Upper lobe of right lung (tissue), 1 donor: ENCODE data around the gene OR4K15. TPM values are rescaled to one million over a fixed set of nuclear protein-coding genes. Genes with fewer than 3 reads are reported as not detected.
"Not testable (repeated sequence)": the region's sequence is repeated elsewhere in the genome, so short reads cannot be mapped to it uniquely, and the experiment has no call there.

Experiments used
- ATAC-seq: fragments of 200-7000 bp; cut with Tn5 transposase; one replicate; pipeline ENCODE4 v1.9.1; 2020; ENCODE audit warnings: mild to moderate bottlenecking, moderate library complexity
- DNase-seq: peaks from one replicate; pipeline ENCODE4 v3.0.0-alpha.2; 2020
- H3K27ac ChIP-seq: fragments of 200-600 bp; one replicate; pipeline ENCODE4 v1.8.0; 2022
- H3K27me3 ChIP-seq: fragments of 200-600 bp; one replicate; pipeline ENCODE4 v1.8.0; 2022; ENCODE audit warnings: mild to moderate bottlenecking
- H3K36me3 ChIP-seq: fragments of 200-600 bp; one replicate; pipeline ENCODE4 v1.8.0; 2022
- H3K4me1 ChIP-seq: fragments of 200-600 bp; one replicate; pipeline ENCODE4 v1.8.0; 2022
- H3K4me3 ChIP-seq: fragments of 200-600 bp; one replicate; pipeline ENCODE4 v1.8.0; 2022; ENCODE audit warnings: mild to moderate bottlenecking
- H3K9me3 ChIP-seq: fragments of 200-600 bp; one replicate; pipeline ENCODE4 v1.8.0; 2022
- CTCF ChIP-seq: fragments of 200-600 bp; IDR thresholded peaks from one replicate; pipeline ENCODE4 v1.8.0; 2022; ENCODE audit warnings: antibody characterized with exemption
- intact Hi-C: fragments of 100-400 bp; cut with DNase I; formaldehyde crosslinking; loops from one replicate; pipeline ENCODE4 v1.11.0; 2022
- long read RNA-seq: library from polyadenylated mRNA; unstranded; transcript quantifications from one replicate; pipeline ENCODE4 v2.0.0, GENCODE V29; 2021
- total RNA-seq: library from RNA; stranded (reverse); fragmentation: NEBNext Ultra II Directional; extraction: Animal tissue kit (Norgen Biotek cat#: 25700); gene quantifications from one replicate; pipeline ENCODE4 v1.2.1, GENCODE V29; 2021
- donor health status: DM: no; HTN: yes; CAD: no; lungs with severe emphysema.

OR4K15 gene
- total RNA-seq, result not detected
- long read RNA-seq, result 0 reads

GRCh38 chr14:19975291-19975690 lies at the start of gene OR4K15:
Gene OR4K15 (plus strand): TSS chr14:19975591. CDS start chr14:19975591, 0 bp downstream.
- H3K27ac ChIP-seq, result no peak within 1 kb of the TSS
- H3K27me3 ChIP-seq, result no peaks in the 10 kb centered on the region
- H3K4me1 ChIP-seq, result no peaks in the 10 kb centered on the region
- no peak for DNase-seq
- H3K36me3 ChIP-seq, result no peaks in the 10 kb centered on the region
- intact Hi-C loops, result no loop called here
- no peak for TF ChIP-seq CTCF
- no peaks in the 10 kb centered on the region for H3K9me3 ChIP-seq
- ATAC-seq, result no peak
- H3K4me3 ChIP-seq, result no peak within 1 kb of the TSS

DNA sequence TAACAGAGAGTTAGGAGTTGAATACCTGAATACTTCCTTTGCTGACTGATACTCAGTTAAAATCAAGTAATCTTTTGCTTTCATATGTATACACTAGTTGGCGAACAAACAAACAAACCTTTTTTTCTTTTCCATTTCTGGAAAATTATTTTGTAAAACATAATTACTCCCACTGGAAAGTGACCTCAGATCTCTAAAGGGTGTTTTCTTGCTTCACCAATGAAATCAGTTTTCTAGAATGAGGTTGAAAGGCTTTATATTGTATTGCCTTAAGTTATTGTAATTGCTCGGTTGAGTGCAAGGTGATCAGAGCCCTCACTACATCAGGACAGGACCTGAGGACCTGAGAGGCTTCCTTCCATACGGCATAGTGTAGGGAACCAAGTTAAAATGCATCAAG lies 44.8 kb upstream of the OR4K15 start, which contains the start of gene OR4K1:
OR4K1 (plus strand) TSS at position 301 of the 400 bp plus-strand sequence. CDS start 4,750 bp downstream, outside the sequence.
- no peaks in the 10 kb centered on the region for H3K36me3 ChIP-seq
- no peak within 1 kb of the TSS for H3K4me3 ChIP-seq
- intact Hi-C loops, result no loop called here
- H3K4me1 ChIP-seq, result no peaks in the 10 kb centered on the region
- no peaks in the 10 kb centered on the region for H3K9me3 ChIP-seq
- TF ChIP-seq CTCF, result no peak
- H3K27me3 ChIP-seq, result no peaks in the 10 kb centered on the region
- DNase-seq, result no peak
- H3K27ac ChIP-seq, result no peak within 1 kb of the TSS
- no peak for ATAC-seq

DNA sequence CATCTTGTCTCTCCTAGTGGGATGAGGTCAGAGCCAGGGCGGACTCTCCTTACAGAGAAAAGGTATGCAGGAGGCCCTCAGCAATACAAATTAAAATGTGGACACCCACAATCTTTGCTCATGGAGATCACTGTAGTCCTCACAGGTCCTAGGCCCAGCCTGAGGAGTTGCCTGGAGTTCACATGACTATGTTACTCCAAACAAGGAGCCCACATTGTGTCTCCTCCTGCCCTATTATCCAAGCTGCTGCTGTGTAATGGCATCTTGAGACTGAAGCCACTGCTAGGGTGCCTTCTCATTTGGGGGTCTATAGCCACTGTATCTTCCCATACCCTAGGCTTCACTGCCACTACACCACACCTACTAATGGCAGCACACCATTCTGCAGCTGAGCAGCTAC lies 33.7 kb upstream of the OR4K15 start:
- Histone ChIP-seq H3K36me3 (no peaks in the 10 kb centered on the region), H3K4me3 (no peak overlapping the region), H3K27me3 (no peaks in the 10 kb centered on the region), H3K4me1 (no peaks in the 10 kb centered on the region), H3K27ac (no peak overlapping the region), H3K9me3 (no peaks in the 10 kb centered on the region)
- TF ChIP-seq CTCF, result no peak
- ATAC-seq (peak; percentile 25), DNase-seq (no peak)
- intact Hi-C loops, result no loop called here

GRCh38 chr14:19947413-19948090 lies 27.8 kb upstream of the OR4K15 start:
- Histone ChIP-seq H3K36me3 (no peaks in the 10 kb centered on the region), H3K27ac (no peak overlapping the region), H3K4me3 (no peak overlapping the region), H3K9me3 (no peaks in the 10 kb centered on the region), H3K4me1 (no peaks in the 10 kb centered on the region), H3K27me3 (no peaks in the 10 kb centered on the region)
- no peak for TF ChIP-seq CTCF
- no peak for ATAC-seq
- DNase-seq, result no peak
- intact Hi-C loops, result no loop called here

GRCh38 chr14:19949218-19949617 lies 26.2 kb upstream of the OR4K15 start:
- H3K27me3 ChIP-seq, result no peaks in the 10 kb centered on the region
- no peak for TF ChIP-seq CTCF
- H3K4me1 ChIP-seq, result no peaks in the 10 kb centered on the region
- H3K4me3 ChIP-seq, result no peak overlapping the region
- no peaks in the 10 kb centered on the region for H3K9me3 ChIP-seq
- no peak for DNase-seq
- H3K27ac ChIP-seq, result no peak overlapping the region
- H3K36me3 ChIP-seq, result no peaks in the 10 kb centered on the region
- intact Hi-C loops, result no loop called here
- no peak for ATAC-seq

DNA sequence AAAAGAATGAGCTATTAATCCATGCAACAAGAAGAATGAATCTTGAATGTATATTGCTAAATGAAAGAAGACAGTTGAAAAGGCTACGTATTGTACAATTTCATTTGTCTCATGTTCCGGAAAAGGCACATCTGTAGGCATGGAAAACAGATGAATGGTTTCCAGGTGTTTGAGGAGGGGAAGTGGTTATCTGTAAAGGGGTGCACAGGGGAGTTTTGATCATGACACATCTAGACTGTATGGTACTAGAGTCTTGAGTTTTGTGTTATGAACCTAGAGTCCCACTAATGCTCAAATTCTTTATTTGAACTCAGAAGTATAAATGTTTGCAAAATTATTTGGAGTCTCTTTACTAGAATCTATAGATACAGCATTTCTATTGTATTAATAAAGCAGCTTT lies 5.7 kb upstream of the OR4K15 start:
- ATAC-seq, intact Hi-C loops, H3K4me1 ChIP-seq, H3K9me3 ChIP-seq, DNase-seq, H3K27ac ChIP-seq, H3K27me3 ChIP-seq, H3K4me3 ChIP-seq, H3K36me3 ChIP-seq: not testable (repeated sequence)
